ENCODE measurements around the gene ALX4.

Gene ALX4

DNA sequence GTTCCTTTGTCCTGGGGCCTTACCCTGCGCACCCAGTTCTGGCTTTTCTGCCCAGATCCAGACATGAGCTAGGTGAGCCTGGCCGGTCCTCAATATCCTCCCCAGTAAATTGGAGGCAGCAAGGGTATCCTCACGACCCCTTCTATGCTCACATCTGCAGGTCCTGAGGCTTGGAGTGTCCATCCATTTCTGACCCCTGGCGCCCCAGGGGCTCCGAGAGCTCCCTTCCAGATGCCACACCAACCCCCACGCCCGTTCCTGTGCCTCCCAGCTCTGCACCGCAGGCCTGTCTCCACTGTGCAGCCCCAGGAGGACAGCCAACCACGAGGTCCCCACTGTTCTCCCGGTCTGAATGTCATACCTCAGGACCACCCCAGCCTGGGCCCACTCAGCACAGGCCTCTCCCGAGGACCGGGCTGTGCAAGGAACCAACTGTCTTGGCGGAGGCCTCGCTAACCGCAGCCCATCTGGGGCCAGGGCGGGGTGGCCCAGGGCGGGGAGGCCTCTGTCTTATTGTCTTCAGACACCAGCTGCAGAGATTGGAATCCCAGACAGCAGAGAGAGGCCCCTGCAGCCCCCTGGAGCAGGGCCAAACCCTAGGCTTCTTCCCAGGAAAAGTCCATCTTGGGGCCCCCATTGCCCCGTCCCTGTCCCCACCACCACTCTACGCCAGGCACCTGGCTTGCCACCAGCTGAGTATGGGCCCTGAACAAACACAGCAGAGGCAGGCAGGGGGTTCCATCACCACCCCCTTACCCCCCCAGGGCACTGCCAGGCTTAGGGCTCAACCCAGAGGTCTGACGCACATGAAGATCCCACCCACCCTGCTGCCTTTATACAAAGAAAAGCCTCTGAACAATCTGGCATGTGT, 39.3 kb downstream of the ALX4 start:
- no peak overlapping the region for H2AFZ ChIP-seq (ENCODE audit: low read depth, low read length)
- H3K36me3 ChIP-seq (ENCODE audit: insufficient read depth, low read length): no peaks in the 10 kb centered on the region
- peaks cover 2% of the 10 kb centered on the region for H3K27me3 ChIP-seq (ENCODE audit: insufficient read depth, low read length)
- H3K9me3 ChIP-seq (ENCODE audit: low read length): no peaks in the 10 kb centered on the region
- no peak overlapping the region for H3K4me3 ChIP-seq (ENCODE audit: low read length)
- no peaks in the 10 kb centered on the region for H3K4me1 ChIP-seq (ENCODE audit: insufficient read depth, low read length)

DNA sequence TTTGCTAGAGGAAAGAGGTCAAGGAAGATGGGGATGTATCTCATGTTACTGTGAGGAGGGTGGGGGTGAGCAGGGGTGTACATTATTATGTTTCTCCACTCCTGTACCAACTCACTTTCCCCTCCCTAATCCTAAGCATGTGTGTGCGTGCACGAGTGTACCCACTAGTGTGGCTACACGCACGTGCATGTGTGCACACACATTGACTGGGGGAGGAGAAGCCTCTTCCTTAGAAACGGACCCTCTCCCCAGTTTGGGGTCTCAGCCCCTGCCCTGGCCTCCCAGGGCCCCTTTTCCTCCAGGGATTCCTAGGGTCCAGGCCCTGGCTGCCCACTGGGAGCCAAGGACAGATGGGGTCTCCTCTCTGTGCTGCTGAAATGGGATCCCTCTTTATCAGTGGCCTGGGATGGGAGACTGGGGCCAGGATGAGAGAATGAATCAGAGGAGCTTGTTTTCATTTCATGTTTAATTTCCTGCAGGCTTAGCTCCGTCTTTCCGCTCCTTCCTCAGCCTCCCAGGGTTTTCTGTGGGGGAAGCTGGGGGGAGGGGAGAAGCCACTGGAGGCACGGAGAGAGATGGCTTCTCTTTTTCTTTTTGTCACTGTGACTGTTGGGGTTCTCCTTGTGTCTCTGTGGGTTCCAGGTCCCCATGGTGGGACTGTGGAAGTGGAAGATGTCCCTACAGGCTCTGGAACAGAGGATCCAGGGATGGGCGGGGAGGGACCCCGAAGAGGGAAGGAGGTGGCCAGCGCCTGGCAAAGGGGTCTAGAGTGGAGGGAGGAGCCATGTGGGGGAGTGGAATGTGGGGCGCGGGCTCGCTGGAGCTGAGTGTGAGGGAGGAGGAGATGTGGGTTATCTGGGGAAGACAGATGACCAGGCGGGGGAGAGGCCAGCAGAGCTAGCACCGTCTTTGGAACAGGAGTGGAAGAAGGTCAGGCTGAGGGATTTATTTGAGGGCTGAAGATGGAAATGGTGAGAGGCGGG, 40.3 kb downstream of the ALX4 start:
- no peak overlapping the region for H2AFZ ChIP-seq (ENCODE audit: low read depth, low read length)
- no peaks in the 10 kb centered on the region for H3K9me3 ChIP-seq (ENCODE audit: low read length)
- H3K4me1 ChIP-seq (ENCODE audit: insufficient read depth, low read length): no peaks in the 10 kb centered on the region
- no peak overlapping the region for H3K4me3 ChIP-seq (ENCODE audit: low read length)
- peaks cover 2% of the 10 kb centered on the region for H3K27me3 ChIP-seq (ENCODE audit: insufficient read depth, low read length)
- no peaks in the 10 kb centered on the region for H3K36me3 ChIP-seq (ENCODE audit: insufficient read depth, low read length)

DNA sequence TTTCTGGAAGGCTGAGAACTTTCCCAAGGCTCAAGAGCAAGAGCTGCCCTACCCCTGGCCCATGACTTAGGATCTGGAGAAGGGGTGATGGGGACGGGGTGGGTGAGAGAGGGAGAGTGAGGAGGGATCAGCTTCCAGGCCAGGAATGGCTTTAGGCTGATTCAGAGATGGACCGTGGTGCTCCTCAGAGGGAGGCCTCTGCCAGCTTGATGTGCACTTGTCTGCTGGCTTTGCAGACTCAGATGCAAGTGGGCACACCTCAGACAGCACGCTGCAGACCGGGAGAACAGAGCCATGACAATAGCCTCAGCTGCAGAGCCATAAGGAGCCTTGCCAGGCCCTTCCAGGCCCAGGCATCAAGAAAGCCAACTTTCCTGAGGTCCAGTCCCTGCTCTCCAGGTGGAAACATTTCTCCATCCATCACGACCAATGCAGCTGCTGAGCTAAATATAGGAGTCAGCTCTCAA, 41.3 kb downstream of the ALX4 start:
- H3K4me3 ChIP-seq (ENCODE audit: low read length): no peak overlapping the region
- peaks cover 2% of the 10 kb centered on the region for H3K27me3 ChIP-seq (ENCODE audit: insufficient read depth, low read length)
- no peaks in the 10 kb centered on the region for H3K36me3 ChIP-seq (ENCODE audit: insufficient read depth, low read length)
- no peak overlapping the region for H2AFZ ChIP-seq (ENCODE audit: low read depth, low read length)
- no peaks in the 10 kb centered on the region for H3K9me3 ChIP-seq (ENCODE audit: low read length)
- no peaks in the 10 kb centered on the region for H3K4me1 ChIP-seq (ENCODE audit: insufficient read depth, low read length)

DNA sequence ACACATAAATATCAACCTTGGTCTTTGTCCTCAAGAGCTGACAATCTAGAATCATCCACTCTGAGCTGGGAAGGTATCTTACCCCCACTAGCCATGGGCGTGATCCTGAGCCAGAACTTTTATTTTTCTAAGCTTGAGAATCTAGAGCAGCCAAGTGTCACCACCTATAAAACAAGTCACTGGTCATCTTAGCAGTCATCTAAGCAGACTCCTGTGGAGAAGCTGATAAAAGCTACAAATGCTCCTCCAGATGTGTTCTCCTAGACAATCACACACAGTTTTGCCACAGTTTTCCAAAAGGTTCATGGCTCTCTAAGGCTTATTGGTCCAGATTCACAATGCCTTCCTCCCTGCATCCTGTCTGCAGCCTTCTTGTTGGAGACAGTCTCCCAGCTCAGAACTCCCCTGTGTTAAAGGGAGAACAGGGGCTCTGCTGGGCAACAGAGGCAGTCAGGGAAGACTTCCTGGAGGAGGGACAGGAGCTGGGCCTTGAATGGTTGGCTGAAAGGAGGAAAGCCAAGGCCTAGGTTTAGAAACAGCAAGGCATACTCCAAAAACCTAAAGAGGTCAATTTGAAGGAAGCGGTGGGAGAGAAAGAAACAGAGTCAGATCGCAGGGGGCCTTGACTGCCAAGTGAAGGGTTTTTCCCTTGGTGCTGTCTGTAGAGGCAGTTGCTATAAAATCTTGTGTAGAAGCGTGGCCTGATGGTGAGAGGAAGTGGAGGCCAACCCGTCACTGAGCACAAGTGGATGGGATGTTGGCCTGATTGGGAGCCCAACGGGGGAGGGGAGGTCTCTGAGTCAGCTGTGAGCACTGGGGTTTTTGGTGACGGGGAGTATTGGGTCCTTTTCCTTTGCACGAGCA, 42.0 kb downstream of the ALX4 start:
- Histone ChIP-seq H2AFZ (ENCODE audit: low read depth, low read length) (no peak overlapping the region), H3K4me1 (ENCODE audit: insufficient read depth, low read length) (no peaks in the 10 kb centered on the region), H3K36me3 (ENCODE audit: insufficient read depth, low read length) (no peaks in the 10 kb centered on the region), H3K4me3 (ENCODE audit: low read length) (no peak overlapping the region), H3K9me3 (ENCODE audit: low read length) (no peaks in the 10 kb centered on the region), H3K27me3 (ENCODE audit: insufficient read depth, low read length) (peaks cover 2% of the 10 kb centered on the region)

DNA sequence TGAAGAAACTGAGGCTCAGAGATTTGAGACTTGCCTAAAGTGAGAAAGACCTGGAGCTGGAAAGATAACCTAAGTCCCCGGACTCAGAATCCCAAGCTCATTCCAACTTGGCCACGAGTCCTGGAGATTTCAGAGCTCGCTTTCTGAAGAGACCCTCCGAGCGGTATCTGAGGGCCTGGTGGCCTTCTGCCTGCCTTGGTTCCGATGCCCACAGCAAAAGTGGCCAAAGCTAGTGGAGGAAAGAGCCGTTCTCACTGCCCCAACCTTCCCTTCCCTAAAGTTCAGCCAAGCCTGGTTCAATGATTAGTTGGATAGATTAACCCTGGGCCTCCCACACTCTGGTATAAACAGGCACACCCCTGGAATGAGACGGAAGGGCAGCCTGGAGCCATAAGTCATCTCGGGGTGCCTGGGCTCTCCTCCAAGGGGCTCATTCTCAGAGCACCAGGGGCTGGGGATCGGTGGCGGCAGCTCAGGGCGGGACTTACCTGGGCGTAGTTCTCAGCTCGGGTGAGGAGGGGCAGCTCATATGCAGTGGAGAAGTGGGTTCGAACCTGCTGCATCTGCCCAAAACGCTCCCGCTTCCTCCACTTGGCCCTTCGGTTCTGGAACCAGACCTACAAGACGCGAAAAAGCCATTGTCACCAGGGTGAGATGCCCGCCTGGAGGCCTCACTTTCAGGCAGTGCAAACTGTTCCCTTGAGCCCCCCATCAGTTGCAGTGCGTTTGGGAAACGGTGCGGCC, 42.8 kb downstream of the ALX4 start:
- Histone ChIP-seq H3K36me3 (ENCODE audit: insufficient read depth, low read length) (no peaks in the 10 kb centered on the region), H3K9me3 (ENCODE audit: low read length) (no peaks in the 10 kb centered on the region)

DNA sequence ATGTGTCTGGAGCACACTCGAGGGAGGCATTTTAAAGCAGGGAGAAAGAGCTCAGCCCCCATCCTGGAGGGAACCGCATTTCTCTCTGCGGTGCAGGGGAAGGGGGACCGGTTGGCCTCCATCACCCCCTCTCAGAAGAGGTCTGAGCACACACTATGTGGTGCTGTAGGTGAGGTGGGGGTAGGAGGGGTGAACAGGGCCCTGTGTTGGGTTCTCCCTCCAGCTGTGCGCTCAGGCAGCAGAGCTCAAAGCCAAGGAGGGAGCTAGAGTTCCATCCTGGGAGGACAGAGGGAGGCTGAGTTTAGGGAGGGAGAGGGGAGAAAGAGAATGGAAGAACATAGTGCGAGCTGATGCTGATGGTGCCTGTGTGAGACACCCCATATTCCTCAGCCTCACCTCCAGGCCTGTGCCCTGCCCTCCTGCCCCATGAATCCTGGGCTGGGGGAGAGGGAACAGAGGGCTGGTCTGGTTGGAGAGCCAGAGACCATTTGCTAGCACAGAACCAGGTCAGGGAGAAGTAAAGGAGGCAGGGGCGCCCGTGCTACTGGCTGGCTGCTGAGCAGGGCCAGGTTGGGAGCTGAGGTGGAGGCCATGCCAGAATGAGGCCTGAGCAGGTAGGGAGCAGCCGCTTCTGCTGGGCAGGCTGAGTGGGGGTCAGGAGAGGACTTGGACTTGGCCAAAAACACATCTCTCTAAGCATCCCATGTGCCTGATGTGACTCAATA, 43.7 kb downstream of the ALX4 start:
- Histone ChIP-seq H3K4me3 (ENCODE audit: low read length) (no peak overlapping the region), H3K27me3 (ENCODE audit: insufficient read depth, low read length) (peaks cover 2% of the 10 kb centered on the region), H3K36me3 (ENCODE audit: insufficient read depth, low read length) (no peaks in the 10 kb centered on the region), H3K9me3 (ENCODE audit: low read length) (no peaks in the 10 kb centered on the region), H2AFZ (ENCODE audit: low read depth, low read length) (no peak overlapping the region), H3K4me1 (ENCODE audit: insufficient read depth, low read length) (no peaks in the 10 kb centered on the region)

More for the DNA sequence above, 42.8 kb downstream of the ALX4 start:
- no peak overlapping the region for H3K4me3 ChIP-seq (ENCODE audit: low read length)
- H3K4me1 ChIP-seq (ENCODE audit: insufficient read depth, low read length): no peaks in the 10 kb centered on the region
- peaks cover 2% of the 10 kb centered on the region for H3K27me3 ChIP-seq (ENCODE audit: insufficient read depth, low read length)
- H2AFZ ChIP-seq (ENCODE audit: low read depth, low read length): no peak overlapping the region

DNA sequence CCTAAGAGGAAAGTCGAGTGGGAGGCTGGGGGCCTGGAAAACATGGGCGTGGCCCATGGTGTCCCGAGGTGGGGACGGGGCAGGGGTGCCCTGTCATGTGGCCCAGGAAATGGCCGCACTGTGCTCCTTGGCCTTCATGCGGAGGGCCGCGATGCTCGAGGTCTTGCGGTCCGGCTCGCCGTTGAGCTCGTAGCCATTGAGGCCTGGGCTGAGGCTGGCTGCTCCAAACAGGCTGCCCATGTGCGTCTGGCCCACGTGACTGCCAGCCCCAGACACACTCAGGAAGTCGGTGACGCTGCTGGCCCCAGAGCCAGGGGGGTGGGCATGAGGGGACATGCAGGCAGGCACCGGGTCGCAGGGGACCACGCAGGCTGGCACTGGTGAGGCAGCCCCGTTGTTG, 45.2 kb downstream of the ALX4 start:
- Histone ChIP-seq H3K27me3 (ENCODE audit: insufficient read depth, low read length) (peaks cover 2% of the 10 kb centered on the region), H3K4me1 (ENCODE audit: insufficient read depth, low read length) (no peaks in the 10 kb centered on the region), H3K9me3 (ENCODE audit: low read length) (no peaks in the 10 kb centered on the region), H2AFZ (ENCODE audit: low read depth, low read length) (no peak overlapping the region), H3K4me3 (ENCODE audit: low read length) (no peak overlapping the region), H3K36me3 (ENCODE audit: insufficient read depth, low read length) (no peaks in the 10 kb centered on the region)

DNA sequence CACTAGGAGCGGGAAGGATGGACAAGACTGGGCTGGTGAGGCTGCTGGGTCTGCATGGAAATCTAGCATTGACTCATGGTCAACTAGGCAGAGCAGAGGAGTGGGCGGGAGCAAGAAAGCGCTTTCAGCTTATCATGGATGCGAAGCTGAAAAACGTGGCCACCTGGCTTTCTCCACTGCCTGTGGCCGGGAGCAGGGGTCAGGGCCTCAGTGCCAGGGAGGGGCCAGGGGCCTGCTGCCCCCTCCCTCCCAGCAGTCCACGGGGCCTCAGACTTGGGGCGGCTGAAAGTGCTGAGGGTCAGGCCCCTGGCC, 45.5 kb downstream of the ALX4 start:
- Histone ChIP-seq H3K27me3 (ENCODE audit: insufficient read depth, low read length) (peaks cover 2% of the 10 kb centered on the region), H3K9me3 (ENCODE audit: low read length) (no peaks in the 10 kb centered on the region), H3K4me1 (ENCODE audit: insufficient read depth, low read length) (no peaks in the 10 kb centered on the region), H3K4me3 (ENCODE audit: low read length) (no peak overlapping the region), H2AFZ (ENCODE audit: low read depth, low read length) (no peak overlapping the region), H3K36me3 (ENCODE audit: insufficient read depth, low read length) (no peaks in the 10 kb centered on the region)

DNA sequence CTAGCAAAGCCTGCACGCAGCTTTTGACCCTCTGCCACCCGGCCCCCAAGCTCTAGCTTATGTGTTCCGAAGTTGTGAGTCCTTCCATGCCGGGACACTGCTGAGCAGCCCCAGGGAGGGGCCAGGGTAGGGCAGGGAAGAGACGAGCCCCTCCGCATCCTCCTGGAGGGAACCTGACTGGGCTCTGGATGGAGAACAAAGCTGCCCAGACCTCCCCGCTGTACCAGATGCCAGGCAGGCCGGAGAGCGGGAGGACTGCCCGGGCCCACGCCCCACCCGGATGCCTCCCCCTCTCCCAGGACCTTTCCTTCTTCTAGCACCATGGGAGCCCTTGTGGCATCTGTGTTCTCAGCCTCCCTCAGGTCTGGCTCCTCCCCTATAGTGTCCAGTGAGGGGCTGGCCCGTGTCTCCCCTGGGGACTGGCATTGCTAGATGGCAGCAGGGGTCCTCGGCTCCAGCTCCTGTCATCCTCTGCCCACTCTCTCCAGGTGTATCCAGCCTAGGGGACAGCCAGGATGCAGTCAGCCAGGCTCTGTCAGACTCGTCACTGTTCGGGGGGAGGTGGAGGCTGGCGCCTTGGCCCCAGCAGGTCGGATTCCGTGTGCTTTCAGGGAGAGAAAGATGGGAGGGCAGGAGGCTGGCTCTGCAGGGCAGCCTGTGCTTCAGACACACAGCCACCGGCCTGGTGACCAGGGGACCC, 46.1 kb downstream of the ALX4 start:
- no peaks in the 10 kb centered on the region for H3K4me1 ChIP-seq (ENCODE audit: insufficient read depth, low read length)
- peaks cover 2% of the 10 kb centered on the region for H3K27me3 ChIP-seq (ENCODE audit: insufficient read depth, low read length)
- no peak overlapping the region for H3K4me3 ChIP-seq (ENCODE audit: low read length)
- no peaks in the 10 kb centered on the region for H3K9me3 ChIP-seq (ENCODE audit: low read length)
- H2AFZ ChIP-seq (ENCODE audit: low read depth, low read length): no peak overlapping the region
- H3K36me3 ChIP-seq (ENCODE audit: insufficient read depth, low read length): no peaks in the 10 kb centered on the region

DNA sequence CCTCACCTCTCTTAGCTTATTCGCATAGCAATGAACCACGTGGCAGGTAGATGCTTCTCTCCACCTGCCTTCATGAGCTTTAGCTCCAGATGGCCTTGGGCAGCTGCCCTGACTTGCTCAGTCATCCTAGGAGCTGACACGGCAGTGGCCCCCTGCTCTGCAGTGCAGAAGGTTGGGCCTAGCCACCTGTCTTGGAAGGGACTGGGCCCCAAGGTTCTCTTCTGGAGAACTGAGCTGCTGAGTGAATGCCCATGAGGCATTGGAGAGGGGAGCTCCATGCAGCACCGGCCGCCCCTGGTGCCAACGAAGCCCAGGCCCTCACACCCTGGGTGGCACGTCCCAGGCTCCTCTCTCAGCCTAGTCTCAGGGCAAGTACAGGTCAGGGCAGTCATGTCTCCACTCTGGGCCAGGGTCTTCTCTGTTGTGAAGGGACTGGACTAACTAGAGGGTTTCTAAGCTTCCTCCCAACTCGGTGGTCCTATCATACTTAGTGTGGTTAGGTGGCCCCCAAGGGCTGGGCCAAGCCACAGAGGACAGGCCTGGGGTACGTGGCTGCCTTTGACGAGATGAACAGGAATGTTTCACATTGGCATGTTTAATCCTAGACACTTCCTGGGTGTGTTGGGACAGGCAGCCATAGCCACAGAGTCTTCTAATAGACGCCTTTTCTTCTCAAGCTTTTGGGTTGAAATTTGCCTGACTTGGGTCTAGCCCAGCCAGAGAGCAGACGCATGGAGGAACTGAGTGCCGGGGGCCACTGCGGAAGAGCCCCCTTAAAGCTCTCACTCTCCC, 47.9 kb downstream of the ALX4 start:
- Histone ChIP-seq H3K4me1 (ENCODE audit: insufficient read depth, low read length) (no peaks in the 10 kb centered on the region), H3K27me3 (ENCODE audit: insufficient read depth, low read length) (peaks cover 2% of the 10 kb centered on the region), H3K4me3 (ENCODE audit: low read length) (no peak overlapping the region), H3K9me3 (ENCODE audit: low read length) (no peaks in the 10 kb centered on the region), H3K36me3 (ENCODE audit: insufficient read depth, low read length) (no peaks in the 10 kb centered on the region), H2AFZ (ENCODE audit: low read depth, low read length) (no peak overlapping the region)

DNA sequence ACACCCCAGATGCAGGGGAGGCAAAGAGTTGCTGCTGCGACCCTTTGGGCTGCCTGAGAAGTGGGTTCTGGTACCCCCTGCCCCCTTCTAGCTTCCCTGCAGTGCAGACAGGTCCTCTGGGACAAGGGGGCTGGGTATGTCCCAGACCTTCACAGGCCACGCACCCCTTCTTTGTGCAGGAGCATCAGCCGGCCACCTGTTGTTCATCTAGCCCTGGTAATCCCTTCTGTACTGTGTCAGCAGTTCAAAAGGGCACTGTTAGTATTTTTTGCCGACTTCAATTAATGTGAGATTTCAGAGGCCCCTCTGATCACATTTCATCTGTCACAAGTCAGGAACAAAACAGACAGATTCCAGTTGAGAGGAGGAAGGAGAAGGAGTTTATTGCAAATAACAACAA, 49.9 kb downstream of the ALX4 start:
- H3K9me3 ChIP-seq (ENCODE audit: low read length): no peaks in the 10 kb centered on the region
- no peaks in the 10 kb centered on the region for H3K4me1 ChIP-seq (ENCODE audit: insufficient read depth, low read length)
- no peaks in the 10 kb centered on the region for H3K27me3 ChIP-seq (ENCODE audit: insufficient read depth, low read length)
- H2AFZ ChIP-seq (ENCODE audit: low read depth, low read length): no peak overlapping the region
- H3K4me3 ChIP-seq (ENCODE audit: low read length): no peak overlapping the region
- no peaks in the 10 kb centered on the region for H3K36me3 ChIP-seq (ENCODE audit: insufficient read depth, low read length)

Measured in neuron (in vitro differentiated cells).